ENCODE results near the gene HEXB. TPM values are rescaled to one million over a fixed set of nuclear protein-coding genes. Genes with fewer than 3 reads are reported as not detected.

Gene HEXB
- total and polyA plus RNA-seq, 9 of the 15 experiments (the other 6 are each of a cell fraction or from before 2014, with no cell fraction given): 22.9 to 158 (median 108) TPM

GRCh38 chr5:74638544-74638969 lies 46.5 kb upstream of the HEXB start (continued):
- TF ChIP-seq CCNT2 (IDR thresholded peaks at IDR 0.05; ENCODE audit: borderline replicate concordance, extremely low read depth, insufficient read length, low read depth, low read length) (no peak), ZBTB12 (CRISPR knock-in tag; IDR thresholded peaks at IDR 0.05) (no peak)

- H3K27me3 ChIP-seq (ENCODE audit: control insufficient read depth in 2 of 2, insufficient read depth in 2 of 2, low read length in 2 of 2): peaks cover 15 to 50% of the 10 kb centered on the region in 2 experiments; a peak in 4 of 5 replicates
- H4K20me1 ChIP-seq (replicated peaks; ENCODE audit: control insufficient read depth, insufficient read depth, low read length): no peaks in the 10 kb centered on the region
- H3K79me2 ChIP-seq (ENCODE audit: control insufficient read depth, insufficient read depth, low read length): no peaks in the 10 kb centered on the region
- H2AFZ ChIP-seq (ENCODE audit: low read depth, low read length): no peak overlapping the region
- H3K36me3 ChIP-seq (ENCODE audit: control insufficient read depth, insufficient read depth, low read length): no peaks in the 10 kb centered on the region
- H3K4me2 ChIP-seq (ENCODE audit: insufficient read depth, low read length): no peak overlapping the region
- TF ChIP-seq NR1H2 (CRISPR knock-in tag; IDR thresholded peaks at IDR 0.05): 0 out of 2 replicates have a peak, but pooled peaks have one; percentile 29
- TF ChIP-seq SMARCE1 (IDR thresholded peaks at IDR 0.05): no peak
- H3K9me1 ChIP-seq (ENCODE audit: control insufficient read depth, insufficient read depth, low read length): no peaks in the 10 kb centered on the region
- intact Hi-C loops (cut with micrococcal nuclease) (no loop called here), in situ Hi-C loops (cut with MboI) (loop anchor here (25.0 kb wide), 1 partner anchor 602 kb away; no protein-coding TSS in a partner anchor)
- DNase-seq (ENCODE audit: extremely low read depth in 1 of 4, low spot score in 3 of 4): no peak
- CTCF ChIA-PET (ENCODE audit: low intra/inter-chr PET ratio): no interaction called here
- WGBS (ENCODE audit: insufficient coverage, low coverage, missing lambda C conversion rate): 17% methylated on average over 10 of the region's 10 CpGs
- ATAC-seq: no peak
- H3K4me3 ChIP-seq: no peak overlapping the region
- no peaks in the 10 kb centered on the region for H3K9me3 ChIP-seq (replicated peaks; ENCODE audit: control insufficient read depth, insufficient read depth, low read depth, low read length)
- POLR2A ChIA-PET: interaction anchor here (0.6 to 1.9 kb wide), 3 partner anchors 16 to 1183 kb away, joined by 3 to 5 read pairs (median 4); no protein-coding TSS in a partner anchor
- no TSS peak for BruUV-seq (replicated peaks)
- FAIRE-seq: peak; percentile 35
- H3K4me1 ChIP-seq (replicated peaks in 1 of 2; ENCODE audit: control insufficient read depth in 2 of 2, insufficient read depth in 2 of 2, low read length in 2 of 2): peaks cover 9 to 19% of the 10 kb centered on the region in 2 experiments; a peak in 3 of 5 replicates
- H3K27ac ChIP-seq (ENCODE audit: extremely low read depth, low read depth, low read length): no peak overlapping the region
- no peak overlapping the region for H3K9ac ChIP-seq (ENCODE audit: insufficient read depth in 1 of 2, low read depth in 2 of 2, low read length in 2 of 2)
These were observed 45.8 kb upstream of the HEXB start for GRCh38 chr5:74638970-74639806.
